ENCODE results near the gene RCBTB1.

DNA sequence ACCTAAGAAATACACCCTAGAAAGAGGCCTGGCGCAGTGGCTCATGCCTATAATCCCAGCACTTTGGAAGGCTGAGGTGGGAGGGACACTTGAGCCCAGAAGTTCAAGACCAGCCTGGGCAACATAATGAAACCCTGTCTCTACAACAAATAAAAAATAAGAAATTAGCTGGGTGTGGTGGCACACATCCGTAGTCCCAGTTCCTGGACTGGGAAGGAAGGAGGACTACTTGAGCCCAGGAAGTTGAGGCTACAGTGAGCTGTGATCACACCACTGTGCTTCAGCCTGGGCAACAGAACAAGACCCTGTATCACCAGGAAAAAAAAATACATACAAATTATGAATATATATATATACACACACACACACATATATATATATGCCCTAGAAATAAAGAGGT is 47.0 kb downstream of the RCBTB1 start:
- TF ChIP-seq ZNF274 (IDR thresholded peaks at IDR 0.05; ENCODE audit: low read depth, low read length) (no peak), YY1 (IDR thresholded peaks at IDR 0.05; ENCODE audit: insufficient read depth, insufficient read length) (no peak)
